VCaP (cell line): ENCODE data around the gene EOLA1.
"Not testable (repeated sequence)": the region's sequence is repeated elsewhere in the genome, so short reads cannot be mapped to it uniquely, and the experiment has no call there.

Experiments used
- H3K27ac ChIP-seq: fragments of 450-650 bp; 2 replicates; pipeline ENCODE4 v1.5.1; 2017
- CTCF ChIP-seq: fragments of 450-650 bp; conservative IDR thresholded peaks from 2 replicates; pipeline ENCODE4 v1.5.1; 2017; ENCODE audit warnings: mild to moderate bottlenecking, moderate library complexity

EOLA1 gene

GRCh38 chrX:149516604-149517003 is 24.2 kb upstream of the EOLA1 start:
- no peak overlapping the region for H3K27ac ChIP-seq
- no peak for TF ChIP-seq CTCF

- no peak for TF ChIP-seq CTCF
- no peak overlapping the region for H3K27ac ChIP-seq
Measured at GRCh38 chrX:149517308-149517707, 23.5 kb upstream of the EOLA1 start.

- no peak overlapping the region for H3K27ac ChIP-seq
- no peak for TF ChIP-seq CTCF
Measured at GRCh38 chrX:149518236-149518635, 22.6 kb upstream of the EOLA1 start.

- H3K27ac ChIP-seq, result not testable (repeated sequence)
Measured at GRCh38 chrX:149520636-149521277, 20.1 kb upstream of the EOLA1 start.

- no peak overlapping the region for H3K27ac ChIP-seq
- TF ChIP-seq CTCF, result no peak
Measured at GRCh38 chrX:149521438-149521837, 19.4 kb upstream of the EOLA1 start.

- no peak for TF ChIP-seq CTCF
- H3K27ac ChIP-seq, result no peak overlapping the region
Measured at GRCh38 chrX:149522916-149523315, 17.9 kb upstream of the EOLA1 start.

- not testable (repeated sequence) for H3K27ac ChIP-seq
Measured at GRCh38 chrX:149525389-149525788, 15.4 kb upstream of the EOLA1 start.

GRCh38 chrX:149525903-149526302 is 14.9 kb upstream of the EOLA1 start:
- H3K27ac ChIP-seq, result not testable (repeated sequence)

- H3K27ac ChIP-seq, result not testable (repeated sequence)
Measured at GRCh38 chrX:149526318-149527033, 14.3 kb upstream of the EOLA1 start.

GRCh38 chrX:149527705-149528104 is 13.1 kb upstream of the EOLA1 start:
- TF ChIP-seq CTCF, result peak; percentile 69
- no peak overlapping the region for H3K27ac ChIP-seq
